ENCODE results near the gene LPO.

LPO gene

GRCh38 chr17:58262149-58262548 lies 23.8 kb downstream of the LPO start:
- DNase-seq (ENCODE audit: low read depth) = no peak

GRCh38 chr17:58263773-58264172 lies 25.4 kb downstream of the LPO start:
- DNase-seq (ENCODE audit: low read depth) = no peak

- DNase-seq (ENCODE audit: low read depth) = no peak
Observed at GRCh38 chr17:58264407-58265103, 26.2 kb downstream of the LPO start.

- no peak for DNase-seq (ENCODE audit: low read depth)
Observed at GRCh38 chr17:58265271-58265670, 26.9 kb downstream of the LPO start.

- DNase-seq (ENCODE audit: low read depth) = no peak
Observed at GRCh38 chr17:58265902-58266875, 27.8 kb downstream of the LPO start.

- DNase-seq (ENCODE audit: low read depth) = no peak
Observed at GRCh38 chr17:58267347-58268324, 29.3 kb downstream of the LPO start.

GRCh38 chr17:58268326-58268725 lies 29.9 kb downstream of the LPO start:
- no peak for DNase-seq (ENCODE audit: low read depth)

GRCh38 chr17:58268774-58269556 lies 30.6 kb downstream of the LPO start:
- DNase-seq (ENCODE audit: low read depth) = no peak

- no peak for DNase-seq (ENCODE audit: low read depth)
Observed at GRCh38 chr17:58269557-58270291, 31.3 kb downstream of the LPO start.

GRCh38 chr17:58270476-58271215 lies 32.3 kb downstream of the LPO start:
- no peak for DNase-seq (ENCODE audit: low read depth)

GRCh38 chr17:58271216-58271931 lies 33.0 kb downstream of the LPO start:
- DNase-seq (ENCODE audit: low read depth) = no peak

- DNase-seq (ENCODE audit: low read depth) = no peak
Observed at GRCh38 chr17:58272367-58273280, 34.2 kb downstream of the LPO start.

GRCh38 chr17:58273453-58274104 lies 35.2 kb downstream of the LPO start:
- DNase-seq (ENCODE audit: low read depth) = no peak

- no peak for DNase-seq (ENCODE audit: low read depth)
Observed at GRCh38 chr17:58275417-58275816, 37.0 kb downstream of the LPO start.

GRCh38 chr17:58276423-58276822 lies 38.0 kb downstream of the LPO start:
- DNase-seq (ENCODE audit: low read depth) = no peak

- no peak for DNase-seq (ENCODE audit: low read depth)
Observed at GRCh38 chr17:58277107-58277801, 38.9 kb downstream of the LPO start.

All from T follicular helper cell (primary cell).